Mesenchymal stem cell (in vitro differentiated cells and primary cell): ENCODE results near the gene MEX3D.

Experiments used
- DNase-seq: peaks from one replicate; pipeline ENCODE4 v3.0.0-alpha.2; 2013
- H2AFZ ChIP-seq: one replicate; pipeline ENCODE4 v1.6.1; 2013; ENCODE audit warnings: low read depth, mild to moderate bottlenecking, control low read depth, inconsistent platforms, low read length, moderate library complexity
- H2AK5ac ChIP-seq: 2 replicates; pipeline ENCODE4 v1.6.1; 2013; ENCODE audit warnings: low read length, moderate library complexity, mild to moderate bottlenecking, inconsistent platforms; ENCODE audit not compliant: severe bottlenecking
- H2BK120ac ChIP-seq: one replicate; pipeline ENCODE4 v1.6.1; 2013; ENCODE audit warnings: low read depth, mild to moderate bottlenecking, inconsistent platforms, low read length, moderate library complexity
- H2BK12ac ChIP-seq, 2 experiments: one replicate each; pipeline ENCODE4 v1.6.1; 2013; ENCODE audit warnings: inconsistent platforms in 2 of 2, low read length in 2 of 2, mild to moderate bottlenecking in 2 of 2, moderate library complexity in 2 of 2, control low read depth in 1 of 2
- H2BK15ac ChIP-seq: one replicate; pipeline ENCODE4 v1.6.1; 2013; ENCODE audit warnings: mild to moderate bottlenecking, low read depth, inconsistent platforms; ENCODE audit not compliant: poor library complexity, severe bottlenecking
- H2BK5ac ChIP-seq: 2 replicates; pipeline ENCODE4 v1.6.1; 2013; ENCODE audit warnings: low read depth, mild to moderate bottlenecking, low read length, control low read depth, inconsistent platforms; ENCODE audit not compliant: poor library complexity, severe bottlenecking
- H3K14ac ChIP-seq, 2 experiments: one replicate each; pipeline ENCODE4 v1.6.1; 2013; ENCODE audit warnings: inconsistent platforms in 2 of 2, low read length in 2 of 2, control low read depth in 1 of 2, mild to moderate bottlenecking in 1 of 2, moderate library complexity in 1 of 2
- H3K18ac ChIP-seq, 2 experiments: one replicate each; pipeline ENCODE4 v1.6.1; 2013; ENCODE audit warnings: inconsistent platforms in 2 of 2, low read length in 2 of 2, control low read depth in 1 of 2, low read depth in 1 of 2, mild to moderate bottlenecking in 1 of 2
- H3K23ac ChIP-seq, 2 experiments: one replicate each; pipeline ENCODE4 v1.6.1; 2013; ENCODE audit warnings: inconsistent platforms in 2 of 2, low read length in 2 of 2, mild to moderate bottlenecking in 2 of 2, moderate library complexity in 2 of 2, control low read depth in 1 of 2
- H3K27ac ChIP-seq: 2 replicates; pipeline ENCODE4 v1.5.1; 2013; ENCODE audit warnings: mild to moderate bottlenecking, moderate library complexity, low read length, control low read depth, inconsistent platforms; ENCODE audit not compliant: poor library complexity, severe bottlenecking
- H3K27me3 ChIP-seq, 2 experiments: 2 replicates each; pipeline versions ENCODE4 v1.6.1 to v1.7.0; 2013; ENCODE audit warnings: low read length in 2 of 2, mild to moderate bottlenecking in 2 of 2, moderate library complexity in 2 of 2, control low read depth in 1 of 2, inconsistent platforms in 1 of 2; ENCODE audit not compliant: control insufficient read depth in 1 of 2, insufficient read depth in 1 of 2
- H3K36me3 ChIP-seq, 2 experiments: 2 replicates each; pipeline versions ENCODE4 v1.6.1 to v1.7.0; 2013; ENCODE audit warnings: low read length in 2 of 2, control low read depth in 1 of 2, inconsistent platforms in 1 of 2, low read depth in 1 of 2, mild to moderate bottlenecking in 1 of 2; ENCODE audit not compliant: insufficient read depth in 2 of 2, control insufficient read depth in 1 of 2
- H3K4ac ChIP-seq, 2 experiments: one replicate each; pipeline ENCODE4 v1.6.1; 2013; ENCODE audit warnings: inconsistent platforms in 2 of 2, low read length in 2 of 2, mild to moderate bottlenecking in 2 of 2, moderate library complexity in 2 of 2, control low read depth in 1 of 2, low read depth in 1 of 2
- H3K4me1 ChIP-seq: 2 replicates; pipeline ENCODE4 v1.6.1; 2013; ENCODE audit warnings: low read depth, low read length, control low read depth; ENCODE audit not compliant: control insufficient read depth, insufficient read depth
- H3K4me2 ChIP-seq: 2 replicates; pipeline ENCODE4 v1.6.1; 2013; ENCODE audit warnings: low read length, mild to moderate bottlenecking, inconsistent platforms; ENCODE audit not compliant: poor library complexity, severe bottlenecking
- H3K4me3 ChIP-seq, 2 experiments: 2 replicates each; pipeline versions ENCODE4 v1.5.1 to v1.7.0; 2013; ENCODE audit warnings: low read length in 2 of 2, mild to moderate bottlenecking in 2 of 2, control low read depth in 1 of 2, low read depth in 1 of 2; ENCODE audit not compliant: insufficient read depth in 1 of 2
- H3K79me1 ChIP-seq: replicated peaks from 2 replicates; pipeline ENCODE4 v1.6.1; 2013; ENCODE audit warnings: mild to moderate bottlenecking, control low read depth, low read length, inconsistent platforms; ENCODE audit not compliant: poor library complexity, severe bottlenecking
- H3K9ac ChIP-seq: 2 replicates; pipeline ENCODE4 v1.7.0; 2013; ENCODE audit warnings: mild to moderate bottlenecking, low read length, moderate library complexity
- H3K9me3 ChIP-seq: 2 replicates; pipeline ENCODE4 v1.7.0; 2013; ENCODE audit warnings: mild to moderate bottlenecking, low read length; ENCODE audit not compliant: control insufficient read depth
- H4K8ac ChIP-seq: one replicate; pipeline ENCODE4 v1.6.1; 2013; ENCODE audit warnings: inconsistent platforms, mild to moderate bottlenecking, low read length, moderate library complexity
- H4K91ac ChIP-seq: one replicate; pipeline ENCODE4 v1.6.1; 2013; ENCODE audit warnings: mild to moderate bottlenecking, low read length, inconsistent platforms
- WGBS: methylation state at CpG from one replicate; pipeline ENCODE4 v1.1.7; 2013; ENCODE audit warnings: mixed read lengths; 5-methylcytosine and 5-hydroxymethylcytosine counted together

The MEX3D gene

DNA sequence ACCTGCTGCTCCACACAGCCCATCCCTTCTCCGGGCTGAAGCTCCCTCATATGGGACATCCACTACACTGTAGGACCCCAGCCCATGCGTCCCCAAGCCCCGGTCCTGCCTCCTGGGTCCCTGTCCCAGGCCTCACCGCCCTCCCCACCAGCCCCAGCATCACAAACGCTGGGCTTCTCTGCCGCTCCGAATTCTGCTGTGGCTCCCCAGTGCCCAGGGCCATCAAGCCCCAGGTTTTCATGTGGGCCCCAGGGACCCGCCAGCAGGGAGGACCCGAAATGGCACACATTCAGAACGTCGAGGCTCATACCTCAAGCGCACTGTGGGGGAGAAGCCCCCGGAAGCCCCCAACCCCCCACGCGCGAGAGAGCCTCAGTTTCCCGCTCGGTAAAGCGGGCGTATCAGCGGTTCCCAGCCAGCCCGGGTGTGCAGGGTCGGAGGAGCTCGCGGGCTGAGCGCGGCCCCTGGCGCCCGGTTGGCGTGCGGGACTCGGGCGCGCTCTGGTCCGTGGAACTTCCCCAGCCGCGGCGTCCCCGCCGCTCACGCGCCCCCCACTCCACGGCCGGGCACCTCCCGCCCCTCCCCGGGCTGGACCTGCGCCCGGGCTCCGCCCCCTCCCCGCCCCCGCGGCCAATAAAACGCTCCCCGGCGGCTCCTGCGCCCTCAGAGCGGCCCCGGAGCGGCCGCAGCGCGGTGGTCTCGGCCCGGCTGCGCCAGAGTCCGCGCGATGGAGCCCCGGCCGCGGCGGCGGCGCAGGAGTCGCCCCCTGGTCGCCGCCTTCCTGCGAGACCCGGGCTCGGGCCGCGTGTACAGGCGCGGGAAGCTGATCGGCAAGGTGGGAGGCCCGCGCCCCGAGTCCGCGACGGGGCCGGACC lies 44.5 kb downstream of the MEX3D start, which contains the start of gene PLK5:
Gene PLK5, plus strand, starts transcription at position 666 of the 875 bp plus-strand sequence. CDS start 2,920 bp downstream, outside the sequence.
- no peak for DNase-seq
- no peak within 1 kb of the TSS for H2BK5ac ChIP-seq
- no peak within 1 kb of the TSS for H3K4ac ChIP-seq
- no peak within 1 kb of the TSS for H2BK120ac ChIP-seq
- peaks cover 0 to 6% of the 10 kb centered on the region in 2 experiments for H3K36me3 ChIP-seq
- H2BK15ac ChIP-seq = peak within 1 kb of the TSS; percentile 20
- peak within 1 kb of the TSS in 1 of 2 experiments; percentile 35 for H3K14ac ChIP-seq
- 16% methylated on average over 64 of the region's 92 CpGs for WGBS
- no peaks in the 10 kb centered on the region for H3K9me3 ChIP-seq
- H3K27me3 ChIP-seq = peaks cover 37 to 59% of the 10 kb centered on the region in 2 experiments
- no peak within 1 kb of the TSS for H2BK12ac ChIP-seq
- H4K8ac ChIP-seq = no peak within 1 kb of the TSS
- peaks cover 14% of the 10 kb centered on the region for H3K4me1 ChIP-seq
- H2AFZ ChIP-seq = no peak within 1 kb of the TSS
- H3K27ac ChIP-seq = no peak within 1 kb of the TSS
- H3K4me2 ChIP-seq = peak within 1 kb of the TSS; percentile 32
- peak within 1 kb of the TSS in 1 of 2 experiments; percentile 4 for H3K4me3 ChIP-seq
- peak within 1 kb of the TSS in 1 of 2 experiments; percentile 34 for H3K23ac ChIP-seq
- no peak within 1 kb of the TSS for H4K91ac ChIP-seq
- no peak within 1 kb of the TSS for H3K9ac ChIP-seq
- no peak within 1 kb of the TSS for H3K18ac ChIP-seq
- H2AK5ac ChIP-seq = no peak within 1 kb of the TSS
- no peaks in the 10 kb centered on the region for H3K79me1 ChIP-seq

DNA sequence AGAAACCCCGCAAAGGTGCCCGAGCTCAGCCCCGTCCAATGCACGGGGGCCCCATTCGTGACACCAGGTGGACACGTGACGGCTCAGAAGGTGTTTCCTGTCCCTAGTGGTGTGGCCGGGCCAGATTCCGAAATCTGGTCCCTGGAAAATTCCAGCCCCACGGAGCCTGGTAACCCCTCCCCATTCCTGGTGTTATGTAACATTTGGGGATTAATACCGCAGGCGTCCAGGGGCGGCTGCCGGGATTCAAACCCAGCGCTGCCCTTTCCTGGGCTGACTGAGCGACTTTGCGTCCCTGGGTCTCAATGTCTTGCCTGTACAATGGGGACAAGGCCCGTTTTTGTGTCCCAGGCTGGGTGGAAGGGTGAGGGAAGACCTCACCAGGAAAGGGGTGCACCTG lies 45.3 kb downstream of the MEX3D start:
- Histone ChIP-seq H3K4me1 (peaks cover 14% of the 10 kb centered on the region), H3K18ac (no peak overlapping the region), H3K4me3 (no peak overlapping the region), H3K27ac (no peak overlapping the region), H4K8ac (no peak overlapping the region), H2AK5ac (no peak overlapping the region), H2AFZ (no peak overlapping the region), H3K79me1 (no peaks in the 10 kb centered on the region), H3K14ac (no peak overlapping the region), H3K23ac (no peak overlapping the region), H2BK5ac (no peak overlapping the region), H2BK15ac (no peak overlapping the region), H3K9ac (no peak overlapping the region), H3K9me3 (no peaks in the 10 kb centered on the region), H2BK120ac (no peak overlapping the region), H3K36me3 (peaks cover 0 to 6% of the 10 kb centered on the region in 2 experiments), H3K4ac (no peak overlapping the region), H3K4me2 (no peak overlapping the region), H3K27me3 (peaks cover 41 to 65% of the 10 kb centered on the region in 2 experiments), H4K91ac (no peak overlapping the region), H2BK12ac (no peak overlapping the region)
- 77% methylated on average over 18 of the region's 18 CpGs for WGBS
- no peak for DNase-seq

DNA sequence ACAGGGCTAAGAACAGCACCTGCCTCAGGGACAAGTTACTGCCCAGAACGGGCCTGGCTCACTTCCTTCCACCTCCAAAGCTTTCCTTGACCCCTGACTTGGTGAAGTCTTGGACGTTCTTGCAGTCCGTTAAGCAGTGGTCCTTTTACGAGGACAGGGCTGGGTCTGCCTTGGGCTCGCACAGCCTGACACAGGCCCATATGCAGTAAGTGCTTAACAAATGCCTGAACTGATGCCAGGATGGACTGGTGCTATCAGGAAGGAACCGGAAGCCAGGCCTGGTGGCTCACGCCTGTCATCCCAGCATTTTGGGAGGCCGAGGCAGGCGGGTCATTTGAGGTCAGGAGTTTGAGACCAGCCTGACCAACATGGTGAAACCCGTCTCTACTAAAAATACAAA lies 46.1 kb downstream of the MEX3D start:
- no peak overlapping the region for H3K4me2 ChIP-seq
- peaks cover 14% of the 10 kb centered on the region for H3K4me1 ChIP-seq
- H2BK120ac ChIP-seq = no peak overlapping the region
- H4K8ac ChIP-seq = no peak overlapping the region
- no peak overlapping the region for H2BK12ac ChIP-seq
- no peak overlapping the region for H3K14ac ChIP-seq
- no peak overlapping the region for H3K23ac ChIP-seq
- no peak overlapping the region for H2BK15ac ChIP-seq
- H3K27me3 ChIP-seq = peaks cover 41 to 66% of the 10 kb centered on the region in 2 experiments
- 64% methylated on average over 7 of the region's 10 CpGs for WGBS
- H2AFZ ChIP-seq = no peak overlapping the region
- peaks cover 0 to 6% of the 10 kb centered on the region in 2 experiments for H3K36me3 ChIP-seq
- H3K18ac ChIP-seq = no peak overlapping the region
- H3K79me1 ChIP-seq = no peaks in the 10 kb centered on the region
- no peak for DNase-seq
- H4K91ac ChIP-seq = no peak overlapping the region
- no peak overlapping the region for H2AK5ac ChIP-seq
- H3K4me3 ChIP-seq = peak overlapping the region in 1 of 2 experiments; percentile 35
- H2BK5ac ChIP-seq = no peak overlapping the region
- H3K9me3 ChIP-seq = no peaks in the 10 kb centered on the region
- no peak overlapping the region for H3K4ac ChIP-seq
- H3K27ac ChIP-seq = no peak overlapping the region
- H3K9ac ChIP-seq = no peak overlapping the region

DNA sequence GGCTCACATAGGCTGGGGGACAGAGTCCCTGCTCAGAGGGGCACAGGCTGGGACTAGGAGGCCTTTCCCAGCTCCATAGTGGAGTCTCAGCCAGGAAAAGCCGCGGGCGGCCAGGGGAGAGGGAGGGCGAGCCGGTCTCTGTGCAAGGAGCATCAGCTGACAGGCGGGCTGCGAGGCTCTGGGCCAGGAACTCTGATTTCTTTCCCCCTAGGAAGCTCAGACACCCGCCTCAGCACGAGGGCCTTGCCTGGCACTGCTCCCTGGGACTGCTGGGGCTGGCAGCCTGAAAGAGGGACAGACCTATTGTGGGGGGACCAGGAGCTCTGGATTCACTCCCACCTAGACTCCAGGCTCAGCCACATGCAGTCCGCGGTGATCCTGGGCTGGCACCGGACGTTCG lies 46.5 kb downstream of the MEX3D start:
- H3K27ac ChIP-seq = no peak overlapping the region
- no peak overlapping the region for H2BK12ac ChIP-seq
- H3K27me3 ChIP-seq = peaks cover 41 to 68% of the 10 kb centered on the region in 2 experiments
- no peak overlapping the region for H3K14ac ChIP-seq
- WGBS = 77% methylated on average over 14 of the region's 14 CpGs
- no peak overlapping the region for H3K4ac ChIP-seq
- H3K9me3 ChIP-seq = no peaks in the 10 kb centered on the region
- no peak overlapping the region for H3K9ac ChIP-seq
- H2AFZ ChIP-seq = no peak overlapping the region
- H3K4me3 ChIP-seq = no peak overlapping the region
- H3K79me1 ChIP-seq = no peaks in the 10 kb centered on the region
- H2BK120ac ChIP-seq = no peak overlapping the region
- H3K23ac ChIP-seq = no peak overlapping the region
- no peak overlapping the region for H2BK15ac ChIP-seq
- H2BK5ac ChIP-seq = no peak overlapping the region
- DNase-seq = no peak
- no peak overlapping the region for H3K18ac ChIP-seq
- H3K36me3 ChIP-seq = peaks cover 0 to 6% of the 10 kb centered on the region in 2 experiments
- no peak overlapping the region for H2AK5ac ChIP-seq
- H4K8ac ChIP-seq = no peak overlapping the region
- H3K4me1 ChIP-seq = peaks cover 14% of the 10 kb centered on the region
- no peak overlapping the region for H4K91ac ChIP-seq
- H3K4me2 ChIP-seq = no peak overlapping the region
